HK-2 (cell line): ENCODE results near the gene ABHD5.
A peak's percentile ranks its signal among the peaks of the same experiment; 100 is the strongest.
"Not testable (repeated sequence)": the region's sequence is repeated elsewhere in the genome, so short reads cannot be mapped to it uniquely, and the experiment has no call there.

Experiments
- DNase-seq: peaks from one replicate; pipeline ENCODE4 v3.0.0-alpha.2; 2018; ENCODE audit not compliant: unreplicated experiment

ABHD5 gene

DNA sequence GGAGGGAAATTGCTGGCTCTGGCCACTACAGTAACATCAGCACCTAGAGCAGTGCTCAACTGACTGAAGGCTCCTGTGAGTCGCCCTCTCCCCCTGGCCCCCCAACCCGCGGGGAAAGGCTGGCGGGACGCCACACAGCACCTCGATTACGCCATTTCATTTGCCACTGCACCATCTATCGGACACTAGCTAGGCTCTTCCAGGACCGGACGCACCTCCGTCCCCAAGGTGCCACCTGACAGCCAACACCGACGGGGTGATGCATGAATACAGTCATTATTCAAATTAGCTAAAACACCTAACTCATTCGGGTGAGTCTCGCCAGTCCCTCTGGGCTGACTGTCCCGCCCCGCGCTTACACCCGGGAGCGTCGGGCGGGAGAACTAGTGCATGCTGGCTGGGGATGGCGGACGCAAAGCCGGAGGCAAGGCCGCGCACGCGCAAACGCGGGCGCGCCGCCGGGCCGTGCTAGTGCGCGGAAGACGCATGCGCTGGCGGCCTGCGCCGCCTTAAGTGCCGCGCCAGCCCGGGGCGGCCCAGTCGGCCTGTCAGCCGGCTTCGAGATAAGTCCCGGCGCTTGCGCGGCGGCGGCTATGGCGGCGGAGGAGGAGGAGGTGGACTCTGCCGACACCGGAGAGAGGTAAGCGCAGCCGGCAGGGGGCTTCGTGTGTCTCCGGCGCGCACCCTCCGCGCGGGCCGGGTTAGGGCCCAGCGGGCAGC lies at the start of gene ABHD5:
ABHD5 (plus strand) TSS at position 539 of the 720 bp plus-strand sequence; CDS start at position 594, 55 bp downstream.
- peak; percentile 84 for DNase-seq

DNA sequence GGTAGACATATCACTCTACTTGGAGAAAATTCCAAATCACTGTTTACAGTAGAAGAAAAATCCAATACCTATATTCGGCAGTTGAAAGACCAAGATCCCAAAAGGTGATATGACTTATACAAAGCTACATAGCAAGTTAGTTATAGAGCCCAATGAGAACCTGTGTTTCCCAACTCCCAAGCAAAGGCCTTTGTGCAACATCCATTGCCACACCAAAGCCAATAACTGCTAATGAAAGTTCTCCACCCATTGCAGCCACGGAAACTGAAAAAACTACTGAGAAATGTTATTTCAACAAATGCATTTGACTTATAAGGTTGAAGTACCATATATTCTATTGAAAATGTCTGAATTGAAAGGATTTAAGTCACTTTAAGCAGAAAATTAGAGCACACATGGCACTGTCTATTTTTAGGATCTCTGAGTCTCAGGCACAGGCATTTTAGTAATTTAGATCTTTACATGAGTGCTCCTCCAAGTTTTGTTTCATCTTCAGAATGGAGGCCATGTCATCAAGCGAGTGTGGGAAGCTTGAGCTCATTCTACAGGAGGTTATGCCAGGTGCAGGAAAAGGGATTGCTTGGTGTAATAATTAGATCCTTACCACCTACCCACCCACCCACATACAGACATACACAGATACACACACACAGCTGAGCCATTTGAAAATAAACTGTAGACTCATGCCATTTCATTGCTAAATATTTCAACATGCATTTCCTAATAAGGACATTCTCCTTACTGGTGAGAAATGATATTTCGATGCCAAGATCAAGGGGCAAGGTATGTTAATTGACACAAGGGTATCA lies 49.2 kb upstream of the ABHD5 start:
- DNase-seq: no peak

DNA sequence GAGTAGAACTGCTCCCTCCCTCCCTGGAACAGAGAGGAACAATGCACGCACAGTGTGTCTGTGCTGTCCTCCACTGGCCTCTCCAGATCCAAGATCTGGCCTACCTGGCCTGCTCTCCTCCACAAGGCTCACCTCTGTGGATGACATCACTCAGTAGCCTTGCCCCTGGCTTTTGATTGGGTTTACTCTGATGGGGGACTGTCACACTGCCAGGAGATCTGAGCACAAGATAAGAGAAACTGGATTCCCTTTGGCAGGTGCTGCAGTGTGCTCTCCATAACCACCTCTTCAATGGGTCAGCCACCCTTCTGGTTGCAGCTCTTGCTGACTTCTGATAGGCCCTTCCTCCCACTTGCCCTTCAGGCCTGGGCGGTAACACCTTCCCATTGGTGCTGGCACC lies 46.3 kb upstream of the ABHD5 start:
- no peak for DNase-seq

DNA sequence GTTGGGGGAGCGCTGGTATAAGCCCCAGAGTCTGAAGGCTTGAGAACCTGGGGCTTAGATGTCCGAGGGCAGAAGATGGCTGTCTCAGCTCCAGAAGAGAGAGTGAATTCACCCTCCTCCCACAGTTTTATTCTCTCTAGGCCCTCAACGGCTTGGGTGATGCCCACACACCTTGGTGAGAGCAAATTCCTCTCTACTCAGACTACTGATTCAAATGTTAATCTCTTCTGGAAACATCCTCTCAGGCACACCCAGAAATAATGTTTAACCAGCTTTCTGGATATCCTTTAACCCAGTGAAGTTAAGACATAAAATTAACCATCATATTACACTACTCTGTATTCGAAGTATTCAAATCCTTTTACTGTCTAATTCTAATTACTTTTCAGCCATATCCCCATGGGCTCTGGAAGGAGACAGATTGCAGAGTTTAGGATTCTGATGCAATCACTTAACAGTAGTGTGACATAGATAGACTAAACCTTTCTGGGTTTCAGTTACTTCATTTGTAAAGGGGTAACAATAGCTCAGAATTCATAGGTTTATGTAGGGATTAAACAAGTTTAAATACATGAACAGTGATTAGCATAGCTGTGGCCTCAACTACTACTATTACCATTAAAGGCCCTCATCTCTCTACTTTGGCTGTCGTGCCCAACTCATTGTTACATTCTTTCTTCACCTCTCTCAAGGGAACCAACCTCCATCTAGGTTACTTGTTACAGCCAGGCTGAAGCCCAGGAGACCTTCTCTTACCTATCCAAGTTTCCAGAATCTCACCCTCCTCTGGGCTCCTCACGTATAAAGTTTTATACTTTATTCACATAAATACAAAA lies 43.2 kb upstream of the ABHD5 start:
- no peak for DNase-seq

DNA sequence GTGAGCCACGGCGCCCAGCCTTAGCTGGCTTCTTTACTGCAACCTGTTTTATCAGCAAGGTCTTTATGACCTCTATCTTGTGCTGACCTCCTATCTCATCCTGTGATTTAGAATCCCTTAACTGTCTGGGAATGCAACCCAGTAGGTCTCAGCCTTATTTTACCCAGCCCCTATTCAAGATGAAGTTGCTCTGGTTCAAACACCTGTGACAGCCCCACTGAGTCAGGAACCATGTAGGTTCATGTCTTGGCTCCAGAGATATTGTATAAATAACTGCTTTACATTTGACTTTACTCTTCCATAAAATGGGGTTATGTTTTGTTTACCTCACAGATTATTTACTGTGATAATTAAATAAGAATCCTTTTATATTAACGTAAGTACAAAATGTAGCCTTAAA lies 41.8 kb upstream of the ABHD5 start:
- DNase-seq: no peak

DNA sequence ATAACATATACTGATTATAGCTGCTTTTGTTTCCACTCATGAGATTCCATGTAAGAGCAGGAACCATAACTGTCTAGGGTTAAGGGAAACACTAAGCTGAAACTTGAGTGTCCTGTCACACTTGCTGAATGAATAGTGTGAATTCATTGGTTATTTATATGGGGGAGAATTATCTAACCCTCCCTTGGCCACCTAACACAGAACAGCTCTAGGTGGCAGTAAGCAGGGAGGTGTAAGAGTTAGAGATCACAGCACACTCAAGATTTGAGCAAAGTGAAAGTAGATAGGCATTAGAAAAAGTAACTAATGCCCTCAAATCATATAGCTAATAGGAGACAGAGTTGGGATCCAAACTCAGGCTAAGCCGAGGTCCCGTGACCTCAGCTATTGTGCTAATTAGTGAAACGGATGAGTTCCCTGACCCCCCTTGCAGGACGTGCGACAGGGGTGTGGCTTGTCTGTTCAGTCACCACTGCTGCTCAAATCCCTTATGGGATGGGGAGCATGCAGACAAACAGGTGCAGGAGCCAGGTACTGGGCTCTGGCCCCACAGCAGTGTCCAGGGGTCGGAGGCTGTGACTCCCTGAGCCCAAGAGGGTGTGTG lies 41.3 kb upstream of the ABHD5 start:
- no peak for DNase-seq

DNA sequence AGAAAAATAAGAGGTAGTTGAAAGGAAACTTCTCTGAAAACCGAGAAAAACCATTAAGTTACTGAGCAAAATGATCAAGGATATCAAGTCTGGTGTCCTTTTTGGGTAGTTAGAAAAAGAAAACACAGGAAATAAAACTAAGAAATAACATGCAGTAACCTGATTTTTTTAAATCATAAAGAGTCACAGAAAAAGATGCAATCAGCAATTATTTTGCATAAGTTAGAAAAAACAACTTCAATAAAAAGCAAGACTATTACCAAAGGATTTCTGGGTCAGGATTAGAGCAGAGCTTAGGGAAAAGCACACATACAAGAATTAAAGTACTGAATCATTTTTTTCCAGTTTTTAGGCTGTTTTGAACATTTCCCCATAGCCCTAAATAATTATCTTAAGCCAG lies 40.4 kb upstream of the ABHD5 start:
- DNase-seq: no peak

DNA sequence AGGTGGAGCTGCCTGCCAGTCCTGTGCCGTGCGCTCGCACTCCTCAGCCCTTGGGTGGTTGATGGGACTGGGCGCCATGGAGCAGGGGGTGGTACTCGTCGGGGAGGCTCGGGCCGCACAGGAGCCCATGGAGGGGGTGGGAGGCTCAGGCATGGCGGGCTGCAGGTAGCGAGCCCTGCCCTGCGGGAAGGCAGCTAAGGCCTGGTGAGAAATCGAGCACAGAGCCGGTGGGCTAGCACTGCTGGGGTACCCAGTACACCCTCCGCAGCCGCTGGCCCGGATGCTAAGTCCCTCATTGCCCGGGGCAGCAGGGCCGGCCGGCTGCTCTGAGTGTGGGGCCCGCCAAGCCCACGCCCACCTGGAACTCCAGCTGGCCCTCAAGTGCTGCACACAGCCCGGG lies 34.3 kb upstream of the ABHD5 start:
- not testable (repeated sequence) for DNase-seq

DNA sequence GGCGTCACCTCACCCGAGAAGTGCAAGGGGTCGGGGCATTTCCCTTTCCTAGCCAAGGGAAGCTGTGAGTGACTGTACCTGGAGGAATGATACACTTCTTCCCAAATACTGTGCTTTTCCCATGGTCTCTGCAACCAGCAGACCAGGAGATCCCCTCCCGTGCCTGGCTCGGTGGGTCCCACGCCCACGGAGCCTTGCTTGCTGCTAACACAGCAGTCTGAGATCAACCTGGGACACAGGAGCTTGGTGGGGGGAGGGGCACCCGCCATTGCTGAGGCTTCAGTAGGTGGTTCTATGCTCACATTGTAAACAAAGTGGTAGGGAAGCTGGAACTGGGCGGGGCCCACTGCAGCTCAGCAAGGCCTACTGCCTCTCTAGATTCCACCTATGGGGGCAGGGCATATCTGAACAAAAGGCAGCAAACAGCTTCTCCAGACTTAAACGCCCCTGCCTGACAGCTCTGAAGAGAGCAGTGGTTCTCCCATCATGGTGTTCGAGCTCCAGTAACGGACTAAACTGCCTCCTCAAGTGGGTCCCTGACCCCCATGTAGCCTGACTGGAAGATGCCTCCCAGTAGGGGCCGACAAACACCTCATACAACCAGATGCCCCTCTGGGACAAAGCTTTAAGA lies 31.4 kb upstream of the ABHD5 start:
- DNase-seq: no peak

DNA sequence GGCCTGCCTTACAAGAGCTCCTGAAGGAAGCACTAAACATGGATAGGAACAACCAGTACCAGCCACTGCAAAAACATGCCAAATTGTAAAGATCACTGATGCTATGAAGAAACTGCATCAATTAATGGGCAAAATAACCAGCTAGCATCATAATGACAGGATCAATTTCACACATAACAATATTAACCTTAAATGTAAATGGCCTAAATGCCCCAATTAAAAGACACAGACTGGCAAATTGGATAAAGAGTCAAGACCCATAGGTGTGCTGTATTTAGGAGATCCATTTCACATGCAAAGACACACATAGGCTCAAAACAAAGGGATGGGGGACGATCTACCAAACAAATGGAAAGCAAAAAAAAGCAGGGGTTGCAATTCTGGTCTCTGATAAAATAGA lies 29.4 kb upstream of the ABHD5 start:
- not testable (repeated sequence) for DNase-seq

DNA sequence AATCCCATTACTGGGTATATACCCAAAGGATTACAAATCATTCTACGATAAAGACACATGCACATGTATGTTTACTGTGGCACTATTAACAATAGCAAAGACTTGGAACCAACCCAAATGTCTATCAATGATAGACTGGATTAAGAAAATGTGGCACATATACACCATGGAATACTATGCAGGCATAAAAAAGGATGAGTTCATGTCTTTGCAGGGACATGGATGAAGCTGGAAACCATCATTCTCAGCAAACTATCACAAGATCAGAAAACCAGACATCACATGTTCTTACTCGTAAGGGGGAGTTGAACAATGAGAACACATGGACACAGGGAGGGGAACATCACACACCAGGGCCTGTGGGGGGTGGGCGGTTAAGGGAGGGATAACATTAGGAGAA lies 25.7 kb upstream of the ABHD5 start:
- DNase-seq: not testable (repeated sequence)

DNA sequence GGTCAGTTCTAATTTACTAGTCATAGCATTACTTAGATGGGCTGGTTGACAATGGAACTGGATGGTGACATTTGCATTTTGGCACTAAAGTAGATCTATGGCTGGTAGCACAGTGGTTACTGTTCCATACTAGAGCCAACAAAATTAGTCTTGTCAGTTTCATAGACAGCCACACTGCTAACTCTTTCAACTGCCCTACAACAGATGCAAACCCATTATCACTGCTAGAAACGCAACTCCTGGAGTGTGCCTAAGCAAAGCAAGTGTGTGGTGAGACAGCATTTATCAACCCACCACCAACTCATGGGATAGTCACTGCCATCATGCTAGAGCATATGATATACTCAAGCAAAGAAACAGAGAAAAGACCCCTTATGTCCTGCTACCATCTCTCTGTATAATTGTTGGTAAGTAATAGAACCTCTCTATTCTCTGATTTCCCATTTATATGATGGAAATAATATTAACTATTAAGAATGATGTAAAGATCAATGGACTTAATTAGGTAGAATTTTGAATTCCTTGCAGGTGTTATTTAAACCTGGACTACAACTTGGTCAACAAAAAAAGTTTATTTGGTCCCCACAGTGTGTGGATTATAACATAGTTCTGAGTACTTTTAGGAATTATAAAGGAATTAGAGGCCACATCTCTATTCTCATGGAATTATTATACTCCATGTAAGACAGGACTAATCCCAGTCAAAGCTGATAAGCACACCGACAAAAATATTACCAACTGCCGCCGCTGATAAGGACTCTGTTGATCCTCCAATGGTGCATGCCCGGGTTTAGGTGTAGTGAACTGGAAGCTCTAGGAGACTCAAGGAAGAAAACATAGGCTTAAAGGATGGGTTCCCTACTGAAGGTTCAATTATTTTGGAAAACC lies 19.9 kb upstream of the ABHD5 start:
- no peak for DNase-seq

DNA sequence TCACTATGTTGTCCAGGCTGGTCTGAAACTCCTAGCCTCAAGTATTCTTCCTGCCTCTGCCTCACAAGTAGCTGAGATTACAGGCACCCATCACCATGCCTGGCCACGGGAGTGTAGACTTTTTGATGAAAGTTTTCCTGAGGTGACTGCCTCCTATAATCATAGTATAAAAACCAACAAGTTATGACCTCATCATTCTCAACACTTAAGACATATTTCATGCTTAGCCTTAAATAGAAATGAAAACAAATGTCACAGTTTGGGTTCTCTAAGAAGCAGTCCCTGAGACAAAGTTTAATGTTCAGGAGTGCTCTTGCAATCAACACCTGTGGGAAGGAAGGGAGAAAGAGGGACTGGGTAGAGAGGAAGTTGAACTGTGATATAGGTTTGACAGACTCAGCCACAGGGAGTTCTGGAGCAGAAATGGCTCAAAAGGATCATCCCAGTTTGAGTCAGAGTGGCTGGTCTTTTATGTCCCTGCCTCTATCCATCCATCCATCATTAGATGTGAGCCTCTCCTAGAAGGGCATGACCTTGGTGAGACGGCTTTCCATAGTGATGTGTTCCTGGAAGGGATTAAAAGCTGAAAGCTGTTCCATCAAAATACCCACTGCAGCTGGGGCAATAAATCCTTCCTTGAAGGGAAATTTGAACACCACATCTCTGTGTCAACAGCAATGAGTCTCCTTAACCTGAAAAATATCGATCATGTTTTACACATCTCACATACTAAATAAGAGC lies 16.2 kb upstream of the ABHD5 start:
- no peak for DNase-seq

DNA sequence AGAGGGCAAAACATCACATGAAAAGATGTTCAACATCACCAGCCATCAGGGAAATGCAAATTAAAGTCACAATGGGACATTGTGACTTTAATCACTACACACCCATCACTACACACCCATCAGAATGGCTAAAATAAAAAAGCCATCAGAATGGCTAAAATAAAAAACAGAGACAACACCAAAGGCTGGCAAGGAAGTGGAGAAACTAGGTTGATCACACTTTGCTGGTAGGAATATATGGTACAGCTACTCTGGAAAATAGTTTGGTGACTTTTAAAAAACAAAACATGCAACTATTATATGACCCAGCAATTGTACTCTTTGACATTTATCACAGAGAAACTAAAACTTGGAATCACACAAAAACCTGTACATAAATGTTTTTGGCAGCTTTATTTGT lies 15.1 kb upstream of the ABHD5 start:
- no peak for DNase-seq

DNA sequence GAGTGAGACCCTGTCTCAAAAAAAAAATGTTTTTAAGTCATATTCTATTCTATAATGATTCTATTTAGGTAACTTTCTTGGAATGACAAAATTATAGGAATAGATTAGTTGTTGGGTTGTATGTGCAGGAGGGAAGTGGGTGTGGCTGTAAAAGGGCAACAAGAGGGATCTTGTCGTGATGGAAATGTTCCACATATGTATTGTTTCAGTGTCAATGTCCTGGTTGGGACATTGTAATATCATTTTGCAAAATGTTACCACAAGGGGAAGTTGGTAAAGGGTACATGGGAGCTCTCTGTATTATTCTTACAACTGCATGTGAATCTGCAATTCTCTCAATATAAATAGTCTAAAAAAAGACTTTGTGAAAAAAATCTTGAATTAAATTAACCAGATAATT lies 14.3 kb upstream of the ABHD5 start:
- DNase-seq: no peak

DNA sequence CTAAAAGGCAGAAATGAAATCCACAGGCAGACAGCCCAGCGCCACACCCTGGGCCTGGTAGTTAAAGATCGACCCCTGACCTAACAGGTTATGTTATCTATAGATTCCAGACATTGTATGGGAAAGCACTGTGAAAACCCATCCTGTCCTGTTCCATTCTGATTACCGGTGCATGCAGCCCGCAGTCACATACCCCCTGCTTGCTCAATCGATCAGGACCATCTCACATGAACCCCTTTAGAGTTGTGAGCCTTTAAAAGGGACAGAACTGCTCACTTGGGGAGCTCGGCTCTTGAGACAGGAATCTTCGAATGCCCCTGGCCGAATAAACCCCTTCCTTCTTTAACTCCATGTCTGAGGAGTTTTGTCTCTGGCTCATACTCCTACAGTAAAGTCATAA lies 12.4 kb upstream of the ABHD5 start:
- DNase-seq: not testable (repeated sequence)

DNA sequence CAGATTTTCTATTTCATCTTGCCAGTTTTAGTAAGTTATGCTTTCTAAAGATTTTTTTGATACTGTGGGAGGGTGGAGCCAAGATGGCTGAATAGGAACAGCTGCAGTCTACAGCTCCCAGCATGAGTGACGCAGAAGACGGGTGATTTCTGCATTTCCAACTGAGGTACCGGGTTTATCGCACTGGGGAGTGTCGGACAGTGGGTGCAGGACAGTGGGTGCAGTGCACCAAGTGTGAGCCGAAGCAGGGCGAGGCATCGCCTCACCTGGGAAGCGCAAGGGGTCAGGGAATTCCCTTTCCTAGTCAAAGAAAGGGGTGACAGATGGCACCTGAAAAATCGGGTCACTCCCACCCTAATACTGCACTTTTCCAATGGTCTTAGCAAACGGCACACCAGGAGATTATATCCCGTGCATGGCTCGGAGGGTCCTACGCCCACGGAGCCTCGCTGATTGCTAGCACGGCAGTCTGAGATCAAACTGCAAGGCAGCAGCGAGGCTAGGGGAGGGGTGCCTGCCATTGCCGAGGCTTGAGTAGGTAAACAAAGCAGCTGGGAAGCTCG lies 11.8 kb upstream of the ABHD5 start:
- DNase-seq: not testable (repeated sequence)

DNA sequence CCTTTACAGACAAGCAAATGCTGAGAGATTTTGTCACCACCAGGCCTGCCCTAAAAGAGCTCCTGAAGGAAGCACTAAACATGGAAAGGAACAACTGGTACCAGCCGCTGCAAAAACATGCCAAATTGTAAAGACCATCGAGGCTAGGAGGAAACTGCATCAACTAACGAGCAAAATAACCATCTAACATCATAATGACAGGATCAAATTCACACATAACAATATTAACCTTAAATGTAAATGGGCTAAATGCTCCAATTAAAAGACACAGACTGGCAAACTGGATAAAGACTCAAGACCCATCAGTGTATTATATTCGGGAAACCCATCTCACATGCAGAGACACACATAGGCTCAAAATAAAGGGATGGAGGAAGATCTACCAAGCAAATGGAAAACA lies 9.9 kb upstream of the ABHD5 start:
- DNase-seq: not testable (repeated sequence)

DNA sequence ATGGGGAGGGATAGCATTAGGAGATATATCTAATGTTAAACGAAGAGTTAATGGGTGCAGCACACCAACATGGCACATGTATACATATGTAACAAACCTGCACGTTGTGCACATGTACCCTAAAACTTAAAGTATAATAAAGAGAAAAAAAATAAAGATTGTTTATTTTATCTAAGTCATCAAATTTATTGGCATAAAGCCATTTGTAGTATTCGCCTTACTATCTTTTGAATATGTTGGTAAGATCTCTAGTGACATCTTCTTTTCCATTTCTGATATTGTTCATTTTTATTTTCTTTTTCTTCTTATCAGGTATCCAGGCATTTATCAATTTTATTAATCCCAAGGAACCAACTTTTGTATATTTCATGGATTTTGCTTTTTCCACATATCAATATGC lies 5.8 kb upstream of the ABHD5 start:
- DNase-seq: no peak
